GM18505 (cell line): ENCODE data around the gene GPX3.

Source experiments
- ATAC-seq: cut with Tn5 transposase; IDR thresholded peaks from one replicate; pipeline ENCODE4 v1.9.1; 2021; ENCODE audit not compliant: unreplicated experiment
- POLR2A ChIP-seq: IDR thresholded peaks from 4 replicates; pipeline ENCODE4 v1.6.1; 2011; ENCODE audit warnings: borderline replicate concordance; ENCODE audit not compliant: insufficient read depth, insufficient read length; ENCODE audit errors: extremely low read depth

GPX3 gene

GRCh38 chr5:151005187-151005949 is 15.0 kb upstream of the GPX3 start:
- ATAC-seq, result no peak
- TF ChIP-seq POLR2A, result no peak

DNA sequence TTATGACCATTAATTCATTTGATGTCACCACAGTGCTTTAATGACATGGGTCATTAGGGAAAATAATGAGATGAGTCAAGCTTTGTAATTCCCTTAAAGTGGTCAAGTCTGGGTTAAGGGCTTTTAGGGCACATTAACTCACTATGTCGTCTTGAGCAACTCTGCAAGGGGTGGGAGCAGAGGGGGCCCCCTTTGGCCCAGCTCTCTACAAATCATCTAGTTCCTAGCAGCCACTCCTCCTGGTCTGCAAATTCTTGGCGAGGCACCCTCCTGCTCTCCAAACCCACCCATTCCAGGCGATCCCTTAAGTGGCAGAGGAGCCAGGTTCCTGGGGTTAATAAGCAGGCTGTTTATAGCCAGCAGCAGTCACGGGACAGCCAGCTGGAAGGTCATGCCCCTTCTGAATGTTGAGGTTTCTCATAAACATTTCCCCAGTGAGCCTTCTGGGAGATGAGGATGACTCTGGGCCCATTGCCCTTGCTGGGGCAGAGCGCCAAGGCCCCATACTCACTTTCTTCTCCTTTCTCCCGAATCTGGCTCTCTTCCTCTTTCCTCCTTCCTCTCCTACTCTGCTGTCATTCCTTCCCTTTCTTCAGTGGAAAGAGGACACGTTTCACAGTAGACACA is 14.3 kb upstream of the GPX3 start:
- TF ChIP-seq POLR2A, result no peak
- no peak for ATAC-seq

GRCh38 chr5:151006704-151007334 is 13.6 kb upstream of the GPX3 start:
- no peak for TF ChIP-seq POLR2A
- ATAC-seq, result no peak

GRCh38 chr5:151007430-151008209 is 12.8 kb upstream of the GPX3 start:
- no peak for TF ChIP-seq POLR2A
- ATAC-seq, result no peak

- ATAC-seq, result no peak
- no peak for TF ChIP-seq POLR2A
These were observed 12.2 kb upstream of the GPX3 start for GRCh38 chr5:151008210-151008491.

DNA sequence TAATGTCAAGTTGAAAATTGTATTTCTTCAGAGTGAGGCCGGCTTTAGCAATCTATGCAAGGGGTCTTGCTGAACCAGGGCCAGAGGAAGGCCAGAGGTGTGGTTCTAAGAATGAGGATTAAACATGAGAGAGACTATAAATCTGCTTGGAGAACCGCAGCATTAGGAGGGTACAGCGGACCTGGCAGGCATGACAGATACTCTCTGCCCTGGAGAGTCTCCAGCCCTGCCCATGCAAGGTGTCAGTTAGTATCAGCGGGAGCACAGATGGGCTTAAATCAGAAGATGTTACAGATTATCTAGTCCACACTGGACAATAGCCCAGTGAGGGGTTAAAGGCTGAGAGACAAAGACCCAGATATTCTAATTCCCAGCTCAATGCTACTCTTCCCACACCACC is 11.5 kb upstream of the GPX3 start:
- no peak for ATAC-seq
- no peak for TF ChIP-seq POLR2A

- TF ChIP-seq POLR2A, result no peak
- ATAC-seq, result no peak
These were observed 7.5 kb upstream of the GPX3 start for GRCh38 chr5:151012862-151013261.

- ATAC-seq, result no peak
- no peak for TF ChIP-seq POLR2A
These were observed 5.6 kb upstream of the GPX3 start for GRCh38 chr5:151014680-151015343.

DNA sequence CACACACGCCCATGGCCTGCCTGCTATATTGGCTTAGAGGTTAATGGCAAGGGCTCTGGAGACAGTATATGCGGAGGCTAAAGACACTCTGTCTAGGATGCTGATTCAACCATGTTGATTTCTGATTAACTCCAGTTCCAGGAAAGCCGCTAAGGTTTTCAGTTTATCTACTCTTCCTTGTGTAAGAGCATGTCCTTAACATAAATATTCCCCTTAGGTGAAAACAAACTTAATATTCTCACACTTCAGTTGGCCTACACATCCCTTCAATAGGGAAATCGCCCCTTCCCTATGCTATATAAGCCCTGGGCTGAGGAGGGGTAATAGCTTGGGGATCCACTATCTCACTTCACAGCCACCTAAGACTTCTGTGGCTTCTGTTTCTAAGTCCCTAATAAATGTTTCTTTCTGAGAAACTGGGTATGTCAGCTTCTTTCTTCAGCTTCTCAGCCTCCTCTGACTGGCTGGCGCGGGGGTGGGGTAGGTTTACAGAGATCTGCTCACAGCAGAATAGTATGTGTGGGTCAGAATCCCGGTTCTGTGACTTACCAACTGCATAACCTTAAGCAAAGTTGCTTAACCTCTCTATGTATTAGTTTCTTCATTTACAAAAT is 4.3 kb upstream of the GPX3 start:
- ATAC-seq, result no peak
- no peak for TF ChIP-seq POLR2A

GRCh38 chr5:151016700-151017099 is 3.7 kb upstream of the GPX3 start:
- no peak for TF ChIP-seq POLR2A
- ATAC-seq, result no peak

DNA sequence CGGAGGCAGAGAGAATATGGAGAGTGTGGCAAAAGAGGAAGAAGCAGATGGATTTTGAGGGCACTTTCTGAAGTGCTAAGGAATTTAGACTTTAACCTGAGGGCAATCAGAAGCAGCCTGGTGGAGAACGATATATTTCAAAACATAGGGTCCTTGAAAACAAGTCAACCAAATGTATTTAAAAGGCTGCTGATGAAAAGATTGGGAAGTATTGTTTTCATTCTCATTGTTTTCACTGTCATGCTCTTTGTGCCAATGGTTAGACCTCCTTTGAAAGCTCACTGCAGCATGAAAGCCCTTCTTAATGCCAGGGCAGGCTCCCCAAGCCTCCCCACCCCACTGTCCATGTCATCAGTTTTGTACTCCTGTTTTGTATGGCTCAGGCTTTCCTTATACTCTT is 2.5 kb upstream of the GPX3 start:
- no peak for ATAC-seq
- no peak for TF ChIP-seq POLR2A

- TF ChIP-seq POLR2A, result no peak
- no peak for ATAC-seq
These were observed 1.5 kb upstream of the GPX3 start for GRCh38 chr5:151018846-151019245.

DNA sequence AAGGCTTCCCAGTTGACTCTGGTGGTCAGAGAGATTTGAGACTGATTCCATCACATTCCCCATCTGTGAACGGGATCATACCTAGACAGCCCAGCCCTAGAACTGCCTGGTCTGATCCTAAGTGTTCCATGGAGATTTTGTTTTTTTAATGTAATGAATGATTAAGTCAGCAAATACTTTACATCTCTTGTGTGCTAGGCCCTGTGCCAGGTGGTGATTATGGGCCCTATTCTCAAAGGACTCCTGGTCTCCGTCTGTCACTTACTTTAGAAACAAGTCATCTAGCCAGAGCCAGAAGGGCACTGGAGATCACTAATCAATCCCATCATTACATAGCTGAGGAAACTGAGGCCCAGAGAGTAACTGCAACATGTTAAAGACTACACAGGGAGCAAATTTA is 1.1 kb upstream of the GPX3 start:
- no peak for ATAC-seq

DNA sequence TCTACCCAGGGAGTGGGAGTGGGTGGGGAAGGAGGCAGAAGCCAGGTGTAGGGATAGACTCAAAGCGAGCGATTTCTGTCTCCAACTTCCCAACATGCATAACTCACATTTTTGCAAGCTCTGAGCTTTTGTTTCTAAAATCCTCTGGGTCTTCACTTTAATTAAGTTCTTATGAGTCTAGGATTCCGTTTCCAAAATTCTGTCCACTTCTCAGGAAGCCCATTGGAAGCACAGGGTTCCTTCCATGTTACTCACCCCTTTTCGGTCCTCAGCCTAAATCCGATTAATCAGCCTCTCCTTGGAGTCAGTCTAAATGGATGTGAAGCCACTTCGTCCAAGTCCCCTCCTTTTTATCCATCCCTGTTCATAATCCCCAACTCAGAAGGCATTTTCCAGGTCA is 1.4 kb downstream of the GPX3 start:
- no peak for TF ChIP-seq POLR2A
- no peak for ATAC-seq

More for the DNA sequence above, 1.1 kb upstream of the GPX3 start:
- no peak for TF ChIP-seq POLR2A
